Measurements from ENCODE around the gene CEACAM18.

- TF ChIP-seq POLR2AphosphoS5 (IDR thresholded peaks at IDR 0.05; ENCODE audit: low read depth, low read length) (no peak), TAF1 (IDR thresholded peaks at IDR 0.05; ENCODE audit: borderline replicate concordance, insufficient read depth, low read length) (no peak)
Observed at GRCh38 chr19:51525651-51526050, 47.3 kb downstream of the CEACAM18 start.
